GM21367 (cell line): ENCODE measurements around the gene IFI27L2.
"Not testable (repeated sequence)": the region's sequence is repeated elsewhere in the genome, so short reads cannot be mapped to it uniquely, and the experiment has no call there.

Experiments used
- ATAC-seq: cut with Tn5 transposase; IDR thresholded peaks from one replicate; pipeline ENCODE4 v1.9.1; 2021; ENCODE audit not compliant: unreplicated experiment

IFI27L2 gene, protein sequence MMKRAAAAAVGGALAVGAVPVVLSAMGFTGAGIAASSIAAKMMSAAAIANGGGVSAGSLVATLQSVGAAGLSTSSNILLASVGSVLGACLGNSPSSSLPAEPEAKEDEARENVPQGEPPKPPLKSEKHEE

DNA sequence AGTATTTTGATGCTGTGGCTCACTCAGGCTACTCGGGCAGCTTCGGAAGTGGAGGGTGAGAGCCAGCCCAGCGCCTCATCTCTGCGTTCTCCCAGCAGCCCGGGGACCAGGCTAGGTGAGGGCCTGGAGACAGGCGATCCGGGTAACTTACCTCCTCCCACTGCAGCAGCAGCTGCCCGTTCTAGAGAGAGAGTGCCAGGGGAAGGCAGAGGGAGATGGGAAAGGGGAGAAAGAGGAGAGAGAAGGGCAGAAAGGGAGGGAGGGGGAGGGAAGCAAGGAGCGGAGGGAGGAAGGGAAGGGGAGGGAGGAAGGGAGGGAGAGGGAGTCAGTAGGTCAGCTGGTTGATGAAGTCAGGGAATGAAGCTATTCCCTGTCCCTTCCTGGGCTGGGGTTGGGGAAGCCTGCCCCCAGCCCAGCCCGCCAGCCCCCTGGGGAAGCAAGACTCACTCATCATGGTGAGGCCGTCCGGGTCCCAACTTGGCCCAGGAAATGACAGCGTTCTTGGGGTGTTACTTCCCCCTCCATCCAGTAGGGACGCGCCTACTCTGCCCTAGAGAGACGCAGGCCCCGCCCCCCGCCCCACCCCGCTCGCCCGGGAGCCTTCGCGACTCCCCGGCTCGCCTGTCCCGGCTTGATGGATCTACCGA, at the start of gene IFI27L2:
Gene IFI27L2 (minus strand): TSS at position 494 of the 647 bp plus-strand sequence. CDS start 40 bp downstream, at position 454.
- ATAC-seq, result peak; percentile 97

DNA sequence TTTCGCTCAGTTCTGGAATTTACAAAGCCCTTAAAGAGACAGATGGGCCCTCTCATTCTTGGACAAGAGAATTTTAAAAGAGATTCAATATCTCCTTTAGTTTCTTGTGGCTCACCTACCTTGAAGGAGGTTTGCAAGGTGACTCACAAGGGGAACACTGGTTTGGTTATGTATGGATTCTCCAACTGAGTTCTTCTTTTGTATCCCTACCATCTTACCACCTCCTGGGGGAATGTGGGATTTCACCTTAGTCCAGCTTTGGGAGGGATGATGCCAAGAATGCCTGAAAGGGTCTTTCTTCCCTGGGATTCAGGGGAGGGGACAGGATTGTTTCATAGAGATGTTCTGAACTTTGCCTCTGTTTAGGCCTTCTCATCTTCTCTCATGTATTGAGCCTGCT, 48.4 kb upstream of the IFI27L2 start:
- ATAC-seq, result no peak

GRCh38 chr14:94176808-94177207, 47.4 kb upstream of the IFI27L2 start:
- ATAC-seq, result no peak

DNA sequence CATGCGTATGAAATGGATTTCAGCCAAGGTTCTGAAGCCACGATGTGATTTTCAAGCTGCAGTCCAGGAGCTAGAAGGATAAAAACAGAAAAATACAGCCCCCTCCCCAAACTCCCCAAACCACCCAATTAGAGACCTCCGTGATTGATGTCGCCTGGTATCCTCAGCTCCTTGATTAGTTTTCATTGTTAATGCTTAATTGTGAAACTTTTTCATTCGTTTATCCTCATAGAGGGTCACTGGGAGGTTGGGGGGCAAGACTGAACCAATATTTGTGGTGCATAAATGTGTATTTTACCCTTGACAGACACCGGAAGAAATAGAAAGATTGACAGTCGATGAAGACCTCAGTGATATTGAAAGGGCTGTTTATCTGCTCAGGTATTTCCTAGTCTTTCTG, 46.3 kb upstream of the IFI27L2 start:
- ATAC-seq, result no peak

DNA sequence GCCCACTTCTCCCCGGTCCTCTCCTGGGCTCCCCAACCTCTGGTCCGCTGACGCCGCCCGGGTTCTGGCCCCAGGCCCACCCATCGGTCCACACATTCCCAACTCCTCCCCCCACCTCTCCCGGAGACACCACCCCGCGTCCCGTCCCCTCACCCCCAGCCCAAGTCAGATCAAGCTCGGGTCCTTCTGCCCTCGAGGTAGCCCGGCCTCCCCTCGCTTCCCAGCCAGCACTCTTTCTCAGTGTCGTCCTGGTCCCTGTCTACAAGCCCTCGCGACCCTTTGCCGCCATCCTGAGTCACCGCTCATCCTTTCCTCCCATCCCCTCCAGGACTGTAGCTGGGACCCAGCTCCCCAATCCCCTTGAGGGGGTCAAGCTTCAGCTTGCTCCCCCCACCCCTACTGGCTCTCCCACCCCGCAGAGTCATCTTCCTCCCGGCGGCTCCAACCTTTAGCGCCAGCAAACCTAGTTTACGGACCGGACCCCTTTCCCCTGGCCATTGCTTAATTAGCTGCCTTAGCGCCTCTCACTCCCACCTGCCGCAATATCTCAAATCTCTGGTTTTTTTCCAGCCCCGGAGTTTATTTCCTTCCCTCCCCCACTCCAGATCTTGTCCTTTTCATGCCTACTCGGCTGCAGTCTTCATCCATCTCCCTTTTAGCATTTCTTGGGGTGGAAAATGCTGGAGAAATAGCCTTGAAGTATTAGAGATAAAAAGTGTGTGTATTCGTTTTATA, 45.8 kb upstream of the IFI27L2 start:
- ATAC-seq, result no peak

GRCh38 chr14:94174604-94175010, 45.2 kb upstream of the IFI27L2 start:
- no peak for ATAC-seq

DNA sequence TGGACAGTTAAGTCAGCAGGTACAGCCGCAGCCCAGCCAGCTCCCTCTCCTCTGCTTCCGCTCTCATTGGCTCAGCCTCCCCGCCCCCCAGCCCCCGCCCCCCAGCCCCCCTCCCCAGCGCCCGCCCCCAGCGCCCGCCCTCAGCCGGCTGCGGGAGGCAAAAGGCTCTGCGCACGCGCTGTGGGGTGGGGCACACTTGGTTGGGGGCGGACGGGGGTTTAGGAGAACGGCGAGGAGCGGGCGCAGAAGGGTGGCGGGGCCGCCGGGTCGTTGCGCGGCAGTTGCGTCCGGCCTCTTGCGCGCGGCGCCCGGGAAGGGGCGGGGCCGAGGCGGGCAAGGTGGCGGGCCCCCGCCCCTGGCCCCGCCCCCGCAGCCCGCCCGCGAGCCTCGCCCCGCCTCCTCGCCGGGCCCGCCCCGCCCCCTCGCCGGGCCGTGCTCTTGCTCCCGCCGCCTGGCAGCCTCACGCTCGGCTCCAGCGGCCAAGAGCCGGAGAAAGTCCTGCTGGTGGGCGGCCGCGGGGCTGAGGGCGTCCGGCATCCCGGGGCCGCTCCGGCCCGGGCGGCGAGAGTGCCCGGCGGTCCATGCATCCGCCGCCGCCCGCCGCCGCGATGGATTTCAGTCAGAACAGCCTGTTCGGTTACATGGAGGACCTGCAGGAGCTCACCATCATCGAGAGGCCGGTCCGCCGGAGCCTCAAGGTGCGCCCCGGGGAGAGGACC, 44.6 kb upstream of the IFI27L2 start, which contains the start of gene PPP4R4:
Gene PPP4R4 (plus strand): TSS at position 438 of the 719 bp plus-strand sequence. CDS start 144 bp downstream, at position 582.
- ATAC-seq, result peak; percentile 82

DNA sequence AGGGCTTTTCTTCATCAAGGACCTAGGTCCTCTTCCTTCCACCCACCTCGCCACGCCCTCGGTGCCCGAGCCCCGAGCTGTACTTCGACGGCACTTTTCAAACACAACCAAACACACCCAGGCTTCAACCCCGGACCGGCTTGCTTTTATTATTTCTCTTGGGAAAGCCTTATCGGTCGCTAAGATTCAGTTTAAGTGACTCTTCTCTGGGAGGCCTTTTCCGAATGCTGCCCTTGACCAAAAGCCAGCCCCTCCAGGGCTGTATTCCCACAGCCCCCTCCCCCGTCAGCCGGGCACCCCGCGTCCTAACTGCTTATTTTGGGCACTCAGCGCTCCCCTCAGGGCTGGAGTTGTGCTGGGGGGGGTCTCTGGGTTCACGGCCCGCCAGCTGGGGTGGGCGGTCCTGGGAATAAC, 44.1 kb upstream of the IFI27L2 start:
- no peak for ATAC-seq

DNA sequence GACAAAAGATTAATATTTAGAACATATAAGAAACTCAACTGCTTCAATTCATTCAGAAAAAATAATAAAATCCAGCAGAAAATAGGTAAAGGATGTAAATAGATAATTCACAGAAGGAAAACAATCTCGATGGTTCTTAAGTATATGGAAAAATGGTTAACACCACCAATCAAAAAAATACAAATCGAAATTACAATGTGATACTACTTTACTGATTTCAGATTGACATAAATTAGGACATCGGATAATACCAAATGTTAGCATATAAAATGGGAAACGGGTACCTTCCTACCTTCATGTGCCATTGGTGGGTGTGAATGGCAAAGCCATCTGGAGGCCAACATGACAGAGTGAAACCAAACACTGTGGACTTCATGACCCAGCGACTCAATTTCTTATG, 43.1 kb upstream of the IFI27L2 start:
- no peak for ATAC-seq

DNA sequence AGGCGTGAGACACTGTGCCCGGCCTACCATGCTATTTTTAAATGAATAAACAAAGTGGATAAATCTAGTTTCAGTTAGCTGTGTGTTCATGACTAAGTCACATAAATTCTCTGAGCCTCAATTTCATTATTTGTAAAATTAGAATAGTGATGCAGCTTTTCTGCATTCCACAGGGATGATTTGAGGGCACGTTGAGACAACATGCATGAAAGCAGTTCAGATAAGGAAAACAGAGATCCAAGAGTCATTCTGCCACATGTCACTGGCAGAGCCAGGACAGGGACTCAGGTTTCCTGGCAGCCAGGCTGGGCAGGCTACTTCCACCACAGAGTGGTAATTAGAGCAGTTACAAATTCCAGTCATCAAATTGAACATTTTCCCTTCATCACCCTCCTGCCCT, 41.8 kb upstream of the IFI27L2 start:
- ATAC-seq, result no peak

DNA sequence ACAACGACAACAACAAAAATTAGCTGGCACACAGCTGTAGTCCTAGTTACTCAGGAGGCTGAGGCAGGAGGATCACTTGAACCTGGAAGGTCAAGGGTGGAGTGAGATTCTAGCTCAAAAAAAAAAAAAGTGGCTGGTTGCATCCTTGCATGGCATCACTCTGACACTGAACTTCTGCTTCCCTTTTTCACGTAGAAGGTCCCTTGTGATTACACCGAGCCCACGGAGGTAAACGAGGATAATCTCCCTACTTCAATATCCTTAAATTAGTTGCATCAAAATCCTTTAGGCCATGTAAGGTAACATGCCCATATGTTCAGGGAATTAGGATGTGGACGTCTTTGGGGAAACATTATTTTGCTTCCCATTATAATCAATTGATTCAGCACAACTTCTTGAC, 40.7 kb upstream of the IFI27L2 start:
- no peak for ATAC-seq

GRCh38 chr14:94165744-94166143, 36.3 kb upstream of the IFI27L2 start:
- ATAC-seq, result no peak

GRCh38 chr14:94164685-94165431, 35.5 kb upstream of the IFI27L2 start:
- ATAC-seq, result no peak

DNA sequence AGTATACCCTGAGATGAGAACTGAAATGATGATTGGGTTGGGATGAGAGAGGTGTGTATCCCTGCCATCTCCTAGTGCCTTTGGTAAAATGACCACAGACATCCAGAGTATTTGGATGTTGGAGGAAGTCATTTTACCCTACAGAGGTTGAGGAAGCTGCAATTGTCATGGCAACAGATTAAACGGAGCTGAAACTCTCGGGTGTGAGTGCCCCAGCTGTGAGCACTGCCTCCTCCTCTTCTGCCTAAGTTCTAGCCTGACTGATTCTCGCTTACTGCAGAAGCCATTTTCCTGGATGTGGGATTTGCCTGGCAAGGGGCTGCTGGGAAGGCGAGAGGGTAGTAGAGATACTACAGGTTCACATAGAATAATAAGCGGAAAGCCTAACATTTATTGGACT, 34.4 kb upstream of the IFI27L2 start:
- ATAC-seq, result no peak

- no peak for ATAC-seq
These were observed 33.1 kb upstream of the IFI27L2 start for GRCh38 chr14:94162466-94162865.

DNA sequence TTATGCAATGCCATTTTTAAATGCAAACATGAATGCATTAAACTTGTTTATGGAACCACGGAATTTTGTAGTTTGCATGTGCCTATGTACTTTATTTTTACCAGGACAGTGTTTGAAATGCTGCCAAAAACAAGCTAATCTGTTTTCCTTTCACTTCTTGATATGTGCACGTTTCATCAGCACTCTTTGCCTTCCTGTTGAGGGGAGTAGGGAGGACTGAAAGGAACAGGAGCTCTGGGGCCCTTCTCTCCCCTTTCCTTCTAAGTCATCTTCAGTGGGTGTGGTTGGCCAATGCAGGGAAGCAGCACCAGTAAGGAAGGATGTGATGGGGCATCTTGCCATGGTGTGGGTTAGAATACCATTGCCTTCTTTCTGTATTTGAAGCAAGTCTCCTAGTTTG, 32.6 kb upstream of the IFI27L2 start:
- ATAC-seq, result no peak

DNA sequence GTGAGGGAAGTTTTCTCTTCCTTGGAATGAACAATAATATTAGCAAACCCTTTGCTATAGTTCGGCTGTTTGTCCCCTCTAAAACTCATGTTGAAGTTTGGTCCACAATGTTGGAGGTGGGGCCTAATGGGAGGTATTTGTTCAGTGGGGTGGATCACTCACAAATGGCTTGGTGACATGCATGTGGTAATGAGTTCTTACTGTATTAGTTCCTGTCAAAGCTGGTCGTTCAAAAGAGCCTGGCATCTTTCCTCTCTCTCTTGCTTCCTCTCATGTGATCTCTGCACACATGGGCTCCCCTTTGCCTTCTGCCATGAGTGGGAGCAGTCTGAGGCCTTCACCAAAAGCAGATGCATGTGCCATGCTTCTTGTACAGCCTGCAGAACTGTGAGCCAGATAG, 31.7 kb upstream of the IFI27L2 start:
- ATAC-seq, result no peak

- ATAC-seq, result no peak
These were observed 29.0 kb upstream of the IFI27L2 start for GRCh38 chr14:94158239-94158883.

- no peak for ATAC-seq
These were observed 27.8 kb upstream of the IFI27L2 start for GRCh38 chr14:94157197-94157596.

DNA sequence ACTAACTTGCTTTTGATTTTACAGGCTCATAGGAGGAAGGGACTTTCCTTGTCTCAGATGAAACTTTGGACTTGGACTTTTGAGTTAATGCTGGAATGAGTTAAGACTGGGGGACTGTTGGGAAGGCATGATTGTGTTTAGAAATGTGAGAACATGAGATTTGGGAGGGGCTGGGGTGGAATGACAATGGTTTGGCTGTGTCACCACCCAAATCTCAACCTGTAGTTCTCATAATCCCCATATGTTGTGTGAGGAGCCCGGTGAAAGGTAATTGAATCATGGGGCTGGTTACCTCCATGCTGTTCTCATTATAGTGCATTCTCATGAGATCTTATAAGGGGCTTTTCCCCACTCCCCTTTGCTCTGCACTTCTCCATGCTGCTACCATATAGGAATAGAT, 26.7 kb upstream of the IFI27L2 start:
- not testable (repeated sequence) for ATAC-seq
